HepG2 (cell line): Measurements from ENCODE around the gene NFATC4. TPM values are rescaled to one million over a fixed set of nuclear protein-coding genes. Genes with fewer than 3 reads are reported as not detected.

Experiments
- FIP1L1 ChIP-seq: fragments of 200-400 bp; formaldehyde crosslinking; IDR thresholded peaks from 2 replicates; pipeline ENCODE4 v1.6.1; 2018; ENCODE audit warnings: low read depth, mild to moderate bottlenecking, low read length, moderate library complexity, borderline replicate concordance; ENCODE audit not compliant: insufficient read depth
- FOXK2 ChIP-seq: fragments of 450-650 bp; IDR thresholded peaks from 2 replicates; pipeline ENCODE4 v1.6.1; 2016
- HHEX ChIP-seq: IDR thresholded peaks from 2 replicates; pipeline ENCODE4 v1.6.1; 2016; ENCODE audit warnings: control low read depth
- IKZF4 ChIP-seq: sonication (generic); formaldehyde crosslinking; IDR thresholded peaks from 2 replicates; pipeline ENCODE4 v1.5.1; 2020; ENCODE audit warnings: borderline replicate concordance, mild to moderate bottlenecking, low read depth, missing genetic modification reagents; ENCODE audit errors: not compliant biosample characterization
- MED8 ChIP-seq: sonication (generic); formaldehyde crosslinking; IDR thresholded peaks from 2 replicates; pipeline ENCODE4 v1.8.1; 2023; ENCODE audit warnings: mild to moderate bottlenecking, missing genetic modification reagents; ENCODE audit not compliant: insufficient replicate concordance
- NFKB2 ChIP-seq: sonication (generic); formaldehyde crosslinking; IDR thresholded peaks from 2 replicates; pipeline ENCODE4 v1.4.0; 2020; ENCODE audit warnings: missing genetic modification reagents, borderline replicate concordance
- NRL ChIP-seq: sonication (generic); formaldehyde crosslinking; IDR thresholded peaks from 2 replicates; pipeline ENCODE4 v1.5.0; 2020; ENCODE audit warnings: missing genetic modification reagents, mild to moderate bottlenecking, moderate library complexity, borderline replicate concordance
- PHF21A ChIP-seq: sonication (generic); formaldehyde crosslinking; IDR thresholded peaks from 2 replicates; pipeline ENCODE4 v1.5.0; 2020; ENCODE audit warnings: mild to moderate bottlenecking, missing genetic modification reagents
- SP4 ChIP-seq: sonication (generic); formaldehyde crosslinking; IDR thresholded peaks from 2 replicates; pipeline ENCODE4 v1.8.1; 2023; ENCODE audit warnings: mild to moderate bottlenecking, missing genetic modification reagents
- U2AF1 ChIP-seq: fragments of 200-400 bp; formaldehyde crosslinking; optimal IDR thresholded peaks from 2 replicates; pipeline ENCODE3; 2017; ENCODE audit warnings: mild to moderate bottlenecking, low read depth, low read length
- UBTF ChIP-seq: sonication (generic); formaldehyde crosslinking; IDR thresholded peaks from 2 replicates; pipeline ENCODE4 v1.4.0; 2020; ENCODE audit warnings: mild to moderate bottlenecking, missing genetic modification reagents
- ZBTB7B ChIP-seq: sonication (generic); formaldehyde crosslinking; IDR thresholded peaks from 2 replicates; pipeline ENCODE4 v1.4.0; 2020; ENCODE audit warnings: missing genetic modification reagents
- ZNF574 ChIP-seq: sonication (generic); formaldehyde crosslinking; IDR thresholded peaks from 2 replicates; pipeline ENCODE4 v1.4.0; 2020; ENCODE audit warnings: missing genetic modification reagents
- ZNF724P ChIP-seq: sonication (generic); formaldehyde crosslinking; IDR thresholded peaks from 2 replicates; pipeline ENCODE4 v1.8.0; 2022; ENCODE audit warnings: missing genetic modification reagents, borderline replicate concordance
- ZNF773 ChIP-seq: sonication (generic); formaldehyde crosslinking; IDR thresholded peaks from 2 replicates; pipeline ENCODE4 v1.4.0; 2020; ENCODE audit warnings: missing genetic modification reagents, borderline replicate concordance
- polyA plus RNA-seq, 8 experiments: library from polyadenylated mRNA; depleted of rRNA in 3 of 8; stranded (reverse) in 7 of 8; unstranded in 1 of 8; fragments of >200 nt; fragmentation: Illumina TruSeq in 4 of 8; extraction: Trizol in 4 of 8; gene quantifications; 2 replicates each; pipeline versions ENCODE4 v1.2.1 to v1.2.3, GENCODE V29; 2011 to 2016; ENCODE audit warnings: low read depth in 4 of 8, missing spikeins in 1 of 8, mixed read lengths in 1 of 8; ENCODE audit not compliant: insufficient read depth in 1 of 8
- total RNA-seq, 5 experiments: library from RNA; depleted of rRNA; stranded (reverse); fragments of >200 nt; fragmentation: Illumina TruSeq; extraction: Trizol; gene quantifications; 2 replicates each; pipeline ENCODE4 v1.2.3, GENCODE V29; 2016; ENCODE audit warnings: low read depth in 1 of 5
- TF ChIP-seq, protein P1 (sequence below): sonication (generic); formaldehyde crosslinking; IDR thresholded peaks from 2 replicates; pipeline ENCODE4 v1.9.0; 2021; ENCODE audit warnings: mild to moderate bottlenecking, missing genetic modification reagents

NFATC4 gene
- total and polyA plus RNA-seq, 2 of the 13 experiments (the other 11 are each of a cell fraction or from before 2014, with no cell fraction given): 0.04 to 0.15 TPM

GRCh38 chr14:24399999-24400718 is 32.2 kb downstream of the NFATC4 start (continued):
- peak; percentile 38; the same call in 1 of the 2 replicates for TF ChIP-seq SP4 (CRISPR knock-in tag)
- TF ChIP-seq IKZF4 (CRISPR knock-in tag): no peak
- no peak for TF ChIP-seq MED8 (CRISPR knock-in tag)
- no peak for TF ChIP-seq ZNF773 (CRISPR knock-in tag)
- no peak for TF ChIP-seq NRL (CRISPR knock-in tag)
- TF ChIP-seq NFKB2: peak; percentile 25; the same call in 1 of the 2 replicates
- TF ChIP-seq FIP1L1: no peak
- peak; percentile 30 for TF ChIP-seq ZBTB7B
- TF ChIP-seq ZNF574 (CRISPR knock-in tag): no peak
- no peak for TF ChIP-seq HHEX (CRISPR knock-in tag)
- TF ChIP-seq, protein P1, sequence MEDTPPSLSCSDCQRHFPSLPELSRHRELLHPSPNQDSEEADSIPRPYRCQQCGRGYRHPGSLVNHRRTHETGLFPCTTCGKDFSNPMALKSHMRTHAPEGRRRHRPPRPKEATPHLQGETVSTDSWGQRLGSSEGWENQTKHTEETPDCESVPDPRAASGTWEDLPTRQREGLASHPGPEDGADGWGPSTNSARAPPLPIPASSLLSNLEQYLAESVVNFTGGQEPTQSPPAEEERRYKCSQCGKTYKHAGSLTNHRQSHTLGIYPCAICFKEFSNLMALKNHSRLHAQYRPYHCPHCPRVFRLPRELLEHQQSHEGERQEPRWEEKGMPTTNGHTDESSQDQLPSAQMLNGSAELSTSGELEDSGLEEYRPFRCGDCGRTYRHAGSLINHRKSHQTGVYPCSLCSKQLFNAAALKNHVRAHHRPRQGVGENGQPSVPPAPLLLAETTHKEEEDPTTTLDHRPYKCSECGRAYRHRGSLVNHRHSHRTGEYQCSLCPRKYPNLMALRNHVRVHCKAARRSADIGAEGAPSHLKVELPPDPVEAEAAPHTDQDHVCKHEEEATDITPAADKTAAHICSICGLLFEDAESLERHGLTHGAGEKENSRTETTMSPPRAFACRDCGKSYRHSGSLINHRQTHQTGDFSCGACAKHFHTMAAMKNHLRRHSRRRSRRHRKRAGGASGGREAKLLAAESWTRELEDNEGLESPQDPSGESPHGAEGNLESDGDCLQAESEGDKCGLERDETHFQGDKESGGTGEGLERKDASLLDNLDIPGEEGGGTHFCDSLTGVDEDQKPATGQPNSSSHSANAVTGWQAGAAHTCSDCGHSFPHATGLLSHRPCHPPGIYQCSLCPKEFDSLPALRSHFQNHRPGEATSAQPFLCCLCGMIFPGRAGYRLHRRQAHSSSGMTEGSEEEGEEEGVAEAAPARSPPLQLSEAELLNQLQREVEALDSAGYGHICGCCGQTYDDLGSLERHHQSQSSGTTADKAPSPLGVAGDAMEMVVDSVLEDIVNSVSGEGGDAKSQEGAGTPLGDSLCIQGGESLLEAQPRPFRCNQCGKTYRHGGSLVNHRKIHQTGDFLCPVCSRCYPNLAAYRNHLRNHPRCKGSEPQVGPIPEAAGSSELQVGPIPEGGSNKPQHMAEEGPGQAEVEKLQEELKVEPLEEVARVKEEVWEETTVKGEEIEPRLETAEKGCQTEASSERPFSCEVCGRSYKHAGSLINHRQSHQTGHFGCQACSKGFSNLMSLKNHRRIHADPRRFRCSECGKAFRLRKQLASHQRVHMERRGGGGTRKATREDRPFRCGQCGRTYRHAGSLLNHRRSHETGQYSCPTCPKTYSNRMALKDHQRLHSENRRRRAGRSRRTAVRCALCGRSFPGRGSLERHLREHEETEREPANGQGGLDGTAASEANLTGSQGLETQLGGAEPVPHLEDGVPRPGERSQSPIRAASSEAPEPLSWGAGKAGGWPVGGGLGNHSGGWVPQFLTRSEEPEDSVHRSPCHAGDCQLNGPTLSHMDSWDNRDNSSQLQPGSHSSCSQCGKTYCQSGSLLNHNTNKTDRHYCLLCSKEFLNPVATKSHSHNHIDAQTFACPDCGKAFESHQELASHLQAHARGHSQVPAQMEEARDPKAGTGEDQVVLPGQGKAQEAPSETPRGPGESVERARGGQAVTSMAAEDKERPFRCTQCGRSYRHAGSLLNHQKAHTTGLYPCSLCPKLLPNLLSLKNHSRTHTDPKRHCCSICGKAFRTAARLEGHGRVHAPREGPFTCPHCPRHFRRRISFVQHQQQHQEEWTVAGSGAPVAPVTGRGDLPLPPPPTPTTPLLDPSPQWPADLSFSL (CRISPR knock-in tag): no peak
- TF ChIP-seq PHF21A (CRISPR knock-in tag): 0 out of 2 replicates have a peak, but pooled peaks have one; percentile 37
- TF ChIP-seq U2AF1: no peak
- TF ChIP-seq UBTF: peak; percentile 40; the same call in 1 of the 2 replicates
- TF ChIP-seq FOXK2: no peak
- 0 out of 2 replicates have a peak, but pooled peaks have one; percentile 25 for TF ChIP-seq ZNF724P (CRISPR knock-in tag)
